ENCODE results near the gene SORCS2.

The SORCS2 gene

DNA sequence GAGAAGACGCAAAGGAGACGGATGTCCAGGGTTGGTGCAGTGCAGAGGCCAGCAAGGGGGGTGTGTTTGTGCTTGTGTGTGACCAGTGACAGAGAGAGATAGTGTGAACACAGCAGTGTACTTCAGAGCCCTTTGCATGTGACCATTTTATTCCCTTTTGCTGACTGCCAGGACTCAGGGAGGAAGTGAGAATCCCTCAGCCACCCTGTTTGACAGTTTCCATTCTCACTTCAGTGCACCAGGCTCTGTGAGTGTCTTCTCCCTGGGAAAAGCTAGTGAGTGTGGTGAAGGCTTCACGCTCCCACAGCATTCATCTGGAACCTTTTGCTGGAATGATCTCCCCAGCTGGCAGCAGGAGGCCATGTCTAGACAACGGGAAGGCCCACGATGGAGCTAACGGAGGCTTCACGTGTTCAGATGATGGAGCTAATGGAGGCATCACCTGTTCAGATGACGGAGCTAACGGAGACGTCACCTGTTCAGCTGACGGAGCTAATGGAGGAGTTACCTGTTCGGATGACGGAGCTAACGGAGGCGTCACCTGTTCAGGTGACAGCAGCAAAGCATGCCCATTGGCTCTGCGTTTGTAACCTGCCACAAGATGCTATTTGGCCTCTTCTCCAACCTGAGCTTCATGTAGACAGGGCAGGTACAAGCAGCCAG, 551.9 kb downstream of the SORCS2 start:
- FAIRE-seq, result no peak

DNA sequence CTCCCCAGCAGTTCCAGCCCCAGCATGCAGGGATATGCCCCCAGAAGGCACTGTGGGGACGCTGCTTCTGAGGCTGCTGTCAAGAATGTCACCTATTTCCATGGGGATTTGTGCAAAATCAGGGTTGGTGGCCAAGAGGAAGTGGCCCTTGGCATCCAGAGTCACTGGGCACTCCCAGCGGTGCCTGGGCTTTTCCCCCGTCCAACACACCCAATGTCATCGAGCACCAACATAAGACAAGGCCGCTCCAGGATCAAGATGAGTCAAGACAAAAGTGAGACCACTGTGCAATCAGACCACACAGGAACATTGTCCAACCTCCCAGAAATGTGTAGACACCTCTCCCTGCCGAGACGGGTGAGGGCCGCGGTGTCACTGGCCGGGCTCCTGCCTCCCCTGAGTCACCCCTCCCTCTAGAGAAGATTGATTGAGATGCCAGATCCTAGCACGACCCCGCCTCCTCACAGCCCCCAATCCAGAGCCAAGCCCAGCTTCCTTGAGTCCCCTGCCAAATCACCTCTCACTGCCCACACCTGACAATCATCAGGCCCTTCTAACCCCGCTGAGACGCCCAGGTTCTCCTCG, 553.1 kb downstream of the SORCS2 start:
- no peak for FAIRE-seq

DNA sequence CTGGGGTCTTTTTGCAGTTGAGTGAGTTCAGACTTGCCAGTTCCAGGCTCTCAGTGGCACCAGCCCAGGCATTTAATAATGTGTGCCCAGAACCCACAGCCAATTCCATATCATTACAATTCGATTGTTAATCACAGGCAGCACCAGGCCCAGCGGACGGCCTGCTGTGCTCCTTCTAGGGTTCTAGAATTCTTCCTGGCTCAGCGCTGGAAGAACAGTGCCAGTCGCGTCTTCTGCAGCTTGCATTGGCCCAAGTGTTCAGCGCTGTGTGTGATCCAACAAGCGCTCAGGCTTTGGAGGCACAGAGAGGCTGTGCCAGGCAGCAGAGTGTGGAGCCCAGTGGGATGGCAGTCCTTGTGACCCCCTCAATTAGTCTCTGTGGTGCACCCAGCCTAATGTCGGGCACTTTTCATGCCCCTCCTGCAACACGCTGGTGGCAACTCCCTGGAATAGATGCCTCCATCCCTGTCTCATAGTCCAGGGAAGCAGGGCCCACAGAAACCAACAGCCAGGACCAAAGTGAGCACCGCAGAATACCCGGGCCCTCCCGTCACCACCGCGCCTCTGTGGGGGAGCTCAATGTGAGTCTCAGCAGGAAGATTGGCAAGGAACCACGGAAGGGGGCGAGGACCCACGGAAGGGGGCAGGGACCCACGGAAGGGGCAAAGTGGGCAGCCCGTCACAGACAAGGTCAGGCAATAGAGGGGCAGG, 554.2 kb downstream of the SORCS2 start:
- FAIRE-seq, result no peak

DNA sequence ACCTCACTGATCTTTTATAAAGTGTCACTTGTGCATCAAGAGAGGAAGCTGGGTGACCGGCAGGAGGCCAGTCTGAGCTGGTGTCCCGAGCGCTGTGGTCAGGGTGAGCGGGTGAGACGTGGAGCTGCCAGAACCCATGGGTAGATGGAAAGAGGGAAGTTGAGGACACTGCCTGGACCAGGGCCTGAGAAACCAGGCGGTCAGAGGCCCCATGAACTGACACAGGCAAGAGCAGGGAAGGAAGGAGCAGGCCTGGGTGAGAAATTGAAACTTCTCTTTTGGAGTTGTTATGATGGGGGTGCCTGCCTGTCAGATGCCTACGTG, 554.7 kb downstream of the SORCS2 start:
- FAIRE-seq, result no peak

DNA sequence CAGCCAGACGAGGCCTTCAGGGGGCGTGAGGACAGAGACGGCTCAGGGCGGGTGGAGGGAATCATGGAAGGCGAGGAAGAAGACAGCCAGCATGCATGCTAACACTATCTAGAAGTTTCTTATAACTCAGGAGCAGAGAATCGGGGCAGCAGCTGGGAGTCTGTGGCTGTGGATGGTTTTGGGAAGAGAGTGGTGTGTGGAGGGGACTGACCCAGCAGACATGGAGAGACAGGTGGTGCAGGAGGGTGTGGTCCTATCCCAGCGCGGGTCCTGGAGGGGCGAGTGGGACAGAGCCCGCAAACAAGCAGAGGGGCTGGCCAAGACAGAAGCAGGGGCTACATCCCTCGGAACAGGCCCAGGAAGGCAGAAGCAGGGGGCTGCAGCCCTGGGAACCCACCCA, 555.2 kb downstream of the SORCS2 start:
- FAIRE-seq, result no peak

DNA sequence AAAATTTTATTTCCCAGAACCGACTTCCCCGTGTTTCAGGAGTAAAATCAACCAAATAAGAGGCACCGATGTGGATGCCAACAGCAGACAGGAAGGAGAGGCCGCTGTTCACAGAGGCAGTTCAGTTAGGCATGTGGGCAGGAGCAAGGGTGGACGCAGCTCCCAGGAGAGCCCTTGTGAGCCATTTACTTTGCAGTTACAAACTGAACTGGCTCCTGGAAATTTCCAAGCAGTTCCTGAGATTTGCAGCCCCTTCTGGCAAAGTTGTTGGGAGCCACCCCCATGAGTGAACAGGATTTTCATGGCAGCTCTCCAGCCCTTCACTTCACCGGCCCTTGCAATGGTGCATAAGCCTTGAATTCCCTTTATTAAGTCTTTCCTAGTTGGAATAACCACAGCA, 558.2 kb downstream of the SORCS2 start:
- no peak for FAIRE-seq

DNA sequence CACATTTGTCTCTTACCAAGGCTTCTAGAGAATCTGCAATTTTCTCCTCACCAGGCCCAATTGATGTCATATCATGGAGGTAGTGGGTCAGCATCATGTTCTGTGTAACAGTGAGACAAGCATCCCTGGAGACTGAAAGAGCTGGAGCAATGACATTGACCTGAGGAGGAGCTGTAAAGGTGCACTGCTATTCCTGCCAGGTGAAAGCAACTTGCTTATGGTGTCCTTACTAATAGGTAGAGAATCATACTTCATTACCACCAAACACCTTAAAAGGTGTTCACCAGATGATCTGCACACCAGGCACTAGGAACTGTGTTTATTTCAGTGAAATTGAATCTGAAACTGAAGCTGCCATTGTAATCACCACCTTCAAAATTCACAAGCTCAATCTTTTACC, 558.6 kb downstream of the SORCS2 start:
- FAIRE-seq, result no peak

DNA sequence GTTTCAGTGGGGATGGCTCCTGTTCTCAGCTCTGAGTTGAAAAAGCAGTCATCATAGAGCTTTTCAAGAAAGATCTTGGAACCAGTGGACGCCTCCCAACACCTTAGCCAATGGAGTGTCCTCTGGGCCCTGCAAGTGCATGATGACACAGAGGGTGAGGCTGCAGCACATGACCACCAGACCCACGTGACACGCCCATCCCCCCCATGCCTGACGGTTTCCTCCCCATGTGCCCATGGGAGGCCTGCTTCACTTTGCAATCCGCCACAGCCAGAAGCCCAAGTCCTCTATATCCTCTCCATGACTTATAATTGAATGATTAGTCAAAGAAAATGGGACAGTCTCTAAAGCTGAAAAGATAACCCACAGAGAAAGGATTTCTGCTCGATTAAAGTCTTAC, 560.3 kb downstream of the SORCS2 start:
- no peak for FAIRE-seq

DNA sequence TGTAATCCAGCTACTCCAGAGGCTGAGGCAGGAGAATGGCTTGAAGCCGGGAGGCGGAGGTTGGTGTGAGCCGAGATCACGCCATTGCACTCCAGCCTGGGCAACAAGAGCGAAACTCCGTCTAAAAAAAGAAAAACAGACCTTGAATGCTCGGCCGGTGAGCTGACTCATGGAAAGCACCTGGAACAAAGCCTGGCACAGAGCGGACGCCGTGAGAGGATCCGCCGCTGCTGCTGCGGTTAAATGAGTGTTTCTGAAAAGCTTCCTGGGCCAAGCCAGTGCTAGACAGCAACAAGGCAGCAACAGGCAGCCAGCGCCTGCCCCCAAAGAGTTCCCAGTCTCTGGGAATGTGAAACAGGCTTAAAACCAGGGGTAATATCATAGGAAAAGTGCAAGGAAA, 560.9 kb downstream of the SORCS2 start:
- FAIRE-seq, result no peak

DNA sequence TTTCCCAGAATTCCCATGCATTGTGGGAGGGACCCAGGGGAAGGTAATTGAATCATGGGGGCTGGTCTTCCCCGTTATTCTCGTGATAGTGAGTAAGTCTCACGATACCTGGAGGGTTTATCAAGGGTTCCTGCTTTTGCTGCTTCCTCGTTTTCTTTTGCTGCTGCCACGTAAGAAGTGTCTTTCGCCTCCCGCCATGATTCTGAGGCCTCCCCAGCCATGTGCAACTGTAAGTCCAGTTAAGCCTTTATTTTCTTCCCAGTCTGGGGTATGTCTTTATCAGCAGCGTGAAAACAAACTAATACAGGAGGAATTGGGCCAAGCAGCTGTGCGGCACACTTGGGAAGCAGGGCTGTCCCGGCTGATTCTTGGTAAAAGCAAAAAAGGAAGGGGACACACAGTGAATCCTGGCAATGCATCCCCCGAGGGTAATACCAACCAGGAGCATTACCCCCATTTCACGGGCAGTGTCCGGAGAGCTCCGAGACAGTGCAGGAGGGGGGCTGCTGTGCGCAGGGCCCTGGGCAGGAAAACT, 561.7 kb downstream of the SORCS2 start:
- no peak for FAIRE-seq

DNA sequence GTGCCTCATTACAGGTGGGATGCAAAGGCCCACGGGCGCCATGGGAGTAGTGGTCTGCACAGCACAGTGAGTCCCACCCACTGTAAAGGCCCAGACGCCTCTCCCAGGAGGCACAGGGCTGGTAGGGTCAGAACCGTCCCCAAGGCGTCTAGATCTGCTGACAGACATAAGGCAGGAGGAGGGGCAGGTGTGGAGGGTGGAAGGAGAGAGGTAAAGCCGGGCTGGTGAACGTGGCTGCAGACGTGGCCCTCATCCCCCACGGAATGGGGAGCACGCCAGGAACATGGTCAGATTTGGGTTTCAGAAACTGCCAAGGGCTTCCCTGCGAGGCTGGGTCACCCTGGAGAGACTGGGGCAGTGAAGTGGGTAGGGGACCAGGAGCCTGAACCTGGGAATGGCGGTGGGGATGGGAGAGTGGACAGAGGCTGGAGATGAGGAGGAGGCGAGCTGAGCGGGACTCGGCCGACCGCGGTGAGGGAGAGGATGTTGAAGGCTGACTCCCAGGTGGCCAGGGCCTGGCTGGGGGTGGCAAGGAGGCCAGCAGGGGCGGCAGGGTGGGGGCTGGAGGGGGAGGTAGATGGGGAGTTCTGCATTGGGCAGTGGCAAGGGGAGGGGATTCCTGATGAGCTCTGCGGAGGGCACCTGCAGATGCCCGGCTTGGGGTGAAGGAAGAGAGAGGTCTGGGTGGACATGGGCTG, 562.4 kb downstream of the SORCS2 start:
- no peak for FAIRE-seq

DNA sequence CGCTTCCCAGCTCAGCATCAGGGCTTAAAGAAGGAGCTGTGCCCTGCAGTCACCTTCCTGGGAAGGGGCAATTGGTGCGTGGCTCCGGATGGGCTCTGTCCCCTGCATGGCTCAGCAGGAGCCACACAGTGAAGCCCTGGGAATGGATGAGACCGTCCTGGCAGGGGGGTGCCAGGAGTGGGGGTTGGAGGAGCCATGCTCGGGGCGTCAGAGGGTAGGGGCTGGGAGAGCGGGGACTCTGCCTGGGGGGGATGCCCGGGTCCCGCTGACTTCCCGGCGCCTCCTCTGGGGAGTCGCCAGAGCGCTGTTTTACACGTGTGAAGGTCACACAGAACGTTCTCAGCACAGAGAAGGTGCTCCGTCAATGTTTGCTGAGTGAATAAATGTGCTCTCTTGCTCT, 563.2 kb downstream of the SORCS2 start:
- FAIRE-seq, result no peak

DNA sequence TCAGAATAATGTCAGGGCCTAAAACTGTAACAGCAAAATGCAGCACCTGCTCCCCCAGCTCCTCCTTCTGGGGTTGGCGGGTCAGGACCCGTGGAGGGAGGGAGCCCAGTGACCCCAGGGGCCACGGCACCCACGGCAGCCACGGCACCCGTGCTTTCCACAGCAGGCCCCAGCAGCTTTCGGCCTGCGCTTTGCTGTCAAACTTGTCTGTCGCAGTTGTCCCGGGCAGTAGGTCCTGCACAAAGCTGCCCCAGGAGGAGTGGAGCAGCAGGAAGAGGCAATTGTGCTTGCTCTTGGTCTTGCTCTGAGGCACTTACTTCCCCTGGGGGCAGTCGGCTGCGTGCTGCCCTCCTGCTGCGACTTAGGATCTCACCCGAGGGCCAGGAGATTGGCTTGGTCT, 563.7 kb downstream of the SORCS2 start:
- FAIRE-seq, result no peak

DNA sequence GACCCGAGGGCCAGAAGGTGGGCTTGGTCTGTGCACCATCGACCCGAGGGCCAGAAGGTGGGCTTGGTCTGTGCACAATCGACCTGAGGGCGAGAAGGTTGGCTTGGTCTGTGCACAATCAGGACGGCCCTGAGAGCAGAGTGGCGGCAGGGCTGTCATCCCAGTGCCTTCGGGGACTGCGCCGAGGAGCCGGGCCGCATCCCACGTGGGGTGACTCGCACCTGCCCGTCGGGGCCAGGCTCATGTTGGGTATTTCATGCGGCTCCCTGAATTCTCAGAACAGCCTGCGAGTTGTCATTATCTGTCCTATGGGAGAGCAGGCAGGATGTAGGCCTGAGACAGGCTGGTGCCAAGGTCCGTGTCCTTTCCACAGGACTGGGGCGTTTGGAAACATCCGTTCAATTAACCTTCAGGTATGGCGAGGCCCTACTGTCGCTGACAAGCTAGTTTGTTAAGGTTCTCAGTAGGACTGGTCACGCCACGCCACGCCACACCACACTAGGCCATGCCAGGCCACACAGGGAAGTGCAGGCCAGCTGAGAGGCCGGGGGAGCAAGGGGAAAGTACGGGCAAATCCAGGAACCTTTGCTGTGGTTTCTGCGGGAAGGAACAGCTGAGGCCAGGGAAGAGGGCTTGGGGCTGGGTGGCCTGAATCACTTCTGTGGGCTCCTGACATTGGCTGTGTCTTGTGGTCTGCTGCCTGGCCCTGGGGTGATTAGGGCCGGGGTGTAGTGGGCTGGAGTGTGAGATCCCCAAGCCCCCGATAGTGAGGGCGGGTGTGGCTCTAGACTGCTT, 564.4 kb downstream of the SORCS2 start:
- no peak for FAIRE-seq

DNA sequence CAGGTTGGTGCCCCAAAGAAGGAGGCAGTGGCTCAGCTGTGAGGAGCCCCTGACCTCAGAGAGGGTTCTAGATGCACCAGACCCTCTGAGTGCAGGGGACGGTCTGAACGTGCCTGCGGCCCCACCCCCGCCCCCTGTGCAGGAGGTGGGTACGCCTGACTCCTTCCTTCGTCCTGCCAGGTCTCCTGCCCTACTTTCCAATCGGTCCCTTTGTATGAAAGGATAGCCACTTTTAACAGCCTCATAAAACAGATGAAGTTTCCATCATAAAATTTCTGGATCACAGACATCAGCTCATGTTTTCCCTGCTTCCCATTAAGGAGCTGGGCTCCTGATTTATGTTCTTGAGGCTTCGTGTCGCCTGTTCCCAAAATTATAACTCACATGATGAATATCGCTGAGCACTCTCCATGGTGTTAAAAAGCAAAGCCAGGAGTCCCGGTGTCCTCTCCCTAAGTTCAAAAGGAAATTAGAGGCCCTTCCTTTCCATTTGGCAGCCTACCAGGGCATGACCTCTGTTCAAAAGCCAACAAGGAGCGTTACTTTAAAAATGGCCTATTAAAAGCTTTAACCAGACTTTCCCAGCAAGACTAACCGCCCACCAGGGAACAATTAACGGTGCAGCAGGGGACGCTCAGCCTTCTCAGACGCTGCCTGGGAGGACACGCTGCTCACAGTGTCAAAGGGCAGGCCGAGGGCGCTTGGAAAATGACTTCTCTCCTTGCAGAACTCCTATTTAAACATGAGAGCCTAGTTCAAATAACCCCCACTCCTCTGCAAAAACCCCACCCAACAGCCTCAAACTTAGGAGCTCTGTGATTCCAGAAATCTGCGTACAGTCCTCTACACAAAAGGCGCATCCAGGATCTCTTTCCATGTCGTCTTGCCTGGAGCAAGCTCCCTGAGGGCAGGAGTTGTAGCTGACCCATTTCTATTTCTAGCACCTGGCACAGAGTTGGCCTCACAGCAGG, 565.4 kb downstream of the SORCS2 start:
- FAIRE-seq, result no peak

DNA sequence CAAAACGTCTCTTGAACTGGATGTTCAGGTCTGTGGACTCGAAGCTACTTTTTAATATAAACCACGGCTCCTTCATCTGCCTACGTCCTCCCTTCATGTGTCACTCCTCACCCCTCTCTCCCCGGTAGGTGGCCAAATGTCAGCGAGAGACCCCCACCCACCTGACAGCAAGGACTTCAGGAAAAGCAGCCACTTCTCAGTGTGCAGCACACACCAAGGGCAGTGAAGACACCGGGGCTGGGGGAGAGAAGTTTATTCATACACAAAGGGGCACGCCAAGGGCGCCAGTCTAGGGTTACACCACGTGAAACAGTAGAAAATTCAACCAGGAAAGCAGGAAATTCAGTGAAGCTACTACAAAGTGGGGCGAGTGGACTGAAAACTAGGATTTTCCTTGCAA, 566.1 kb downstream of the SORCS2 start:
- FAIRE-seq, result no peak

DNA sequence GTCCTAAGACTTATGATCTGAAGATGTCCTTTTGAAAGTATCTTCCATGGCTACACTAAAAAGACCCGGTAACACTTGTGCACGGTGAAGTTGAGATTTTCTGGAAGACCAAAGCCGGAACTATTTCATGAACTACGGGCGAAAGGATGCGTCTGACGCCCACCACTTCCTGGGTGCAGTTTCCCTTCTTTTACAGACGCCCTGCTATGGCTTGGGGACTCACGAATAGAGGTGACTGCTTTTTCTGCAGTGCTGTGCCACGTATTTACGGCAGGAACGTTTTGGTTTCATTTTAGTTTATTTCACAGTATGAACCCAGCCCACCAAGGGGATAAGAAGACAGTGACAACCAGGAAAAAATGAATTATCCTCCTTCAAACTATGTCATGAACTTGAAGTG, 566.9 kb downstream of the SORCS2 start:
- no peak for FAIRE-seq

DNA sequence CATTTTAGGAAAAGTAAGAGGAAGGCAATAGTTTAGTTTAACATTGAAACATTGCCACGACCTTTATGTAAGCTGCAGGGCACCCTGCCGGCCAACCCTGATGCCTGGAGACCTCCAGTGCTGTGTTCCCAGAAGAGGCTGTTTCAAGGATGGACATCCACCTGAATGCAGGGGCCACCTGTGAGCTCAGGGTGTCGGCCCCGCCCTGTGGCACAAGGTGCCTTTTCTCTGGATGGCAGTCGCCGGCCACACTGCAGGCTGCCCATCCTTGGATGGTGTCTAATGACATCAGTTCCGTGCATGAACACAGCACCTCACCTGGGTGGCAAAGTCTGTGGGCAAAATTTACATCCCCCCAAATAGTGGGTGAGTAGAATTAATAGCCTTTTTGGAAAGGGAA, 567.3 kb downstream of the SORCS2 start:
- FAIRE-seq, result no peak

DNA sequence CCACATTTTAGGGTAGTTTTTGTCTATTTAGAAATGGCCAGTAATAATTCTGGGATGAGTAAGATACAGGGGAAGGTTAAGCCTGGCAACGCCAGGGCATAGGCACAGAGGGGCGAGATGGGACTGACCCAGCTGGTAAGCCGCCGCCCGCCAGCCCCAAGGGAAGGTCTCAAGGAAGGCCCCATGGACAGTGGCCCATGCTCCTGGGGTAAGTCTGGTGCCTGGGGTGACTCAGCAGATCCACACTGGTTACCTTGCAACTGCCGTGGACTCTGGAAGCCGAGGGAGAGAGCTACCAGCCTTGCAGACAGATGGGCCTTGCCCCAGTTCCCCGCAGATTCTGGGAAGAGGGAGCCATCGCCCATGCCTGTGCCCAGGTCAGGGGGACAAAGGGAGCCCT, 567.9 kb downstream of the SORCS2 start:
- FAIRE-seq, result no peak

DNA sequence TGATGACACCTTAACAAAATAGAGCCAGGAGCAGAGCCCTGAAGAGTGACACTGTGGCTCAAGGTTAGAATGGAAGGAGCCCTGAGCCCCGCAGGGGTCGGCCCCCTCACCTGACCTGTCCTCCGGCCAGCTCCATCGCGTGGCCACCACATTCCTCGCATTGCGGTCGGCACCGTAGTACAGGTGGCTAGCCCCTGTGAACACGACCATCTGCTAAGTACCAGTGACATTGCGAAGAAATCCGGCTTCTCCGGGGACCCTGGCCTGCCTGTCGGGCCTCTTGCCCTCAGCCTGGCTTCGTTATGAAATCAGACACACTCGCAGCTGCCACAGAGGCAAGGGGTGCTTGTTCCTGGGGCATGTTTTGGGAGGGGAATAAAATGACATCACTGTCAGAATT, 568.4 kb downstream of the SORCS2 start:
- FAIRE-seq, result no peak

DNA sequence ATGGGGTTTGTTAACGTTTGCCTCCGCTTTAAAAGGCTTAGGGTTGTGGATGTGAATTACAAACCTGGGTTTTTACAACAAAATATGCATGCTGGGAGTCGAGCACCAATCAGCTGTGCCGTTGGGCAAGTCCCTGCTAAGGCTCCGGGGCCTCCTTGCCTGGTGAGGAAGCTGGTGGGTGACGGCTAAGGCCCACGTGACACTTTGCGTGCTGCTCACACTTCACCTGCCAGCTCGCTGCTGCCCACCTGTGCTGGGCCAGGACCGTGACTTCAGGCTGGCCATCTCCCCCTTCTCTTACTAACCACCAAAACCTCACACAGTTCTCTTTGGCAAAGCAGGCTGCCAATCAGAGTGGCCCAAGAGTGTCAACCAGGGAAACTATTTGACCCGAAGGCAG, 569.0 kb downstream of the SORCS2 start:
- no peak for FAIRE-seq

DNA sequence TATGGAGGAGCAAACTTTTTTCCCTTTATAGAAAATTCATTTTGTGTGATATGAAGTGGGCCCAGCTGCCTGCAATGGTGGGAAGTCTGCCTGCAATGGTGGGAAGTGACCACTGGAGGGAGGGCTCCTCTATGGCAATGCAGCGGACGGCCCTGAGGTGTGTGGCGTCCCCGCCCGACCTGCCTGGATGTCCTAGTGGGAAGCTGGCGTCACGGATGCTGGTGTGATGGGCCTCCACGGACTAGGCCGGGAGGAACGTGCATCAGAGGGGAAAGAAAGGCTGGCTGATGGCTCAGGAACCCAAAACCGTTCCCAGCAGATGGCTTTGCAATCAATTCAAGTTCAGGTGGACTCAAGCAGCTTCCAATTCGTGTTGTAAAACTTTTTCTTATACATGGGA, 569.4 kb downstream of the SORCS2 start:
- no peak for FAIRE-seq
